NCI-H226 (cell line): ENCODE results near the gene MKRN1.
"Not testable (repeated sequence)": the region's sequence is repeated elsewhere in the genome, so short reads cannot be mapped to it uniquely, and the experiment has no call there.

ENCODE experiments used
- DNase-seq: peaks from one replicate; pipeline ENCODE4 v3.0.0-alpha.2; 2015

The MKRN1 gene, protein sequence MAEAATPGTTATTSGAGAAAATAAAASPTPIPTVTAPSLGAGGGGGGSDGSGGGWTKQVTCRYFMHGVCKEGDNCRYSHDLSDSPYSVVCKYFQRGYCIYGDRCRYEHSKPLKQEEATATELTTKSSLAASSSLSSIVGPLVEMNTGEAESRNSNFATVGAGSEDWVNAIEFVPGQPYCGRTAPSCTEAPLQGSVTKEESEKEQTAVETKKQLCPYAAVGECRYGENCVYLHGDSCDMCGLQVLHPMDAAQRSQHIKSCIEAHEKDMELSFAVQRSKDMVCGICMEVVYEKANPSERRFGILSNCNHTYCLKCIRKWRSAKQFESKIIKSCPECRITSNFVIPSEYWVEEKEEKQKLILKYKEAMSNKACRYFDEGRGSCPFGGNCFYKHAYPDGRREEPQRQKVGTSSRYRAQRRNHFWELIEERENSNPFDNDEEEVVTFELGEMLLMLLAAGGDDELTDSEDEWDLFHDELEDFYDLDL

DNA sequence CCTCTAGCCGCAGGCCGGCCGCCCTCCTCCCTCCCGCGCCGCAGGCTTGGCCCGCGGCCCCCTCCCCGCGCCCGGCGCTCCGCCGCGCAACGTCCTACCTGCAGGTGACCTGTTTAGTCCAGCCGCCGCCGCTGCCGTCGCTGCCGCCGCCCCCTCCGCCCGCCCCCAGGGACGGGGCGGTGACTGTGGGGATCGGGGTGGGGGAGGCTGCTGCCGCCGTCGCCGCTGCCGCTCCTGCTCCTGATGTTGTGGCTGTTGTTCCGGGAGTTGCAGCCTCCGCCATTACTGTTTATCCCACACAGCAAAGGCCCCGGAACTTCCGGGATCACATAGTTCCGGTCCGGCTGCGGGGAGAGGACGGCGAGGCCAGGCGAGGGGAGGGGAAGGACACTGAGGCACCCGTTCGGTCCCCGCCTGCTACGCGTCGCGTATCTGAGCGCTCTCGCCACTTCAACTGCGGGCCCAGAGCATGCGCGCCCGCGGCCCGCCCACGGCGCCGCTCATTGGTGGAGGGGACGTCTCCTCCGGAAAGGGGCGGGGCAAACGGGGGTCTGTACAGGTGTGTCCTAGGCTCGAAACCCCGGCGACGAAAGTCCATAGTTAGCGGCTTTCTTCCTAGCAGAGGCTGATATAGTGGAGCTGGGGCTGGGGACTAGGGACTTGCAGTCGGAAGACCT, at the start of gene MKRN1:
MKRN1 (minus strand) TSS at position 444 of the 677 bp plus-strand sequence; CDS start at position 283, 161 bp downstream.
- DNase-seq: peak; percentile 94

DNA sequence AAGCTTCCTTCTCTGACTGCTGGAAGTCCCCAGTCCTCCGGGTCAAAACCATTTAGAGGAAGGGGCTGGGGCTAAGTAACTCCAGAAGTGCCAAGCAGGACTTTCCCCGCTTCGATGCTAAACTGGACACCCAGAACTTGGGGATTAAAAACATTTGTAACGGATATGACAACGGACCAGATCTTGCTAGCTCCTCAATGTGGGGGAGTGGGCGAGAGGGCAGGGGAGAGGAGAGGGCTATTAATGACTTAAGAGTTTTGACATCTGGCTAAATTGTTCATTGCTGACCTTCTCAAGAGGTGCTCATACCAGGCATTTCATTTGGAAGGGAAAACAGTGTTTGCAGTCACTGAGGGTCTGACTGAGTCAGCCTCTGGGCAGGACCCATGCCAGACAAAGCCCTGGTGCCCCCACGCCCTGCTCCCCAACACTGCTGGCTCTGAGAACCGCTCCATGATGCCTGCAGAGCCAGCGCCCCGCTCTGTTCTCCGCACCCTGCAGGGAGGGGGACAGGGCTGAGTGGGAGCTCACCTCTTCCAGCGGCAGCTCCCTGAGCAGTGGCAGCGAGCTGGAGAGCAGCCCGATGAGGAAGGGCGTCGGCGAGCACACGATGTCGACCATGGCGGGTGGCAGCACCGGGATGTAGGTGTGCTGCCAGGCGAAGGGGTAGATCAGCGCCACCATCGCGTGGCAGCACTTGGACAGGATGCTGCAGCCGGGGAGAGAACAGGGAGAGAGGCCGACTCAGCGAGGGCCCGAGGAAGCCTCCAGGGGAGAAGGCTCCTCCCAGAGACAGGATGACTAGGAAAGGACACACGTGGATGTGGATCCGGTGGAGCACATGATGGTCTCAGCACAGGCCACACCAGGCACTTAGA, 47.7 kb upstream of the MKRN1 start:
- DNase-seq: peak; percentile 12

DNA sequence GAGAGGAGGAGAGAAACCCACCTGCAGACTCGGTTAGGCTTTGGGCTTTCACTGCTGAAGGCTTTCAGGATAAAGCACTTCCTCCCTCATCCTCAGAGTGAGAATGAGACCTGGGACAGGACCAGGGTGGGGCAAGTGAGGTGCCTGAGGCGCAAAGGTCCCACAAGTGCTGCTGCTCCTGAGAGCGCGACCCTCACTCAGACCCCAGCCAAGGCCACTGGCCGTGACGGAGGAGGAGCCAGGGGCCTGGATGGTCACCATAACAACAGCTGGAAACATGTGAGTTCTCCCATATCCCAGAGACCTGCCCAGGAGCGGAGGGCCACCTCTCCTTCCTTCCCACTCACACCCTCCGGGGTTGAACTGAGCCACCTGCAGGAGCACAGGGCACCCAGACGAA, 46.9 kb upstream of the MKRN1 start:
- DNase-seq: no peak

DNA sequence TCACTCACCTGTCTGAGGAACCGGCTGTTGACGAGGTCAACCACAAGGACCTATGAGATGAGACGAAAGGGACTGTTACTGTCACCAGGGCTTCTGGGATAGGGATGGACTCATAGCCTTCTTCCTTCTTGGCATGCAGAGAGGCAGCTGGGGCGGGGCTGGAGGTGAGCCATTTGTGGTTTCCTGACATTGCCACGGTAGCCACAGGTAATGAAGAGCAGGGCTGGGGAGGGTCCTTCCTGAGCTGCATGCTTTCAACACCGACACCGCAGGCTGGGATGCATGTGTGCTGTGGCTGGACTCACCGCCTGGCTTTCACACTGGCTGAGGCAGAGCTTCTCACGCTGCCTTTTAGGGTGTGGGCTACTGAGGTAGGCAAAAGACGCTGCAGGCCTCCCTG, 46.4 kb upstream of the MKRN1 start:
- DNase-seq: no peak

DNA sequence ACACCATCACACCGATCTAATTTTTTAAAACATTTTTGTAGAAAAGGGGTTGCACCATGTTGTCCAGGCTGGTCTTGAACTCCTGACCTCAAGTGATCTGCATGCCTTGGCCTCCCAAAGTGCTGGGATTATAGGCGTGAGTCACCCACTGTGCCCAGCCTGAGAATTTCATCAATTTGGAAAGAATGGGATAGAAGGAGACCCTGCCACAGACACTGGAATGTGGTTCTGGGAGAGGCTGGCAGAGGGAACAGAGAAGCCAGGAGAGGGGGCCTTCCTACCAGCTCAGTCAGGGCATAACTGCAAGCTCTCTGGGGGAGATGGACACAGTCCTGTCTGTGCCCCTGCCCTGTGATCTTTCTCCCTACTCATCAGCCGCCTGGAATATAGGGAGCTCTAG, 42.1 kb upstream of the MKRN1 start:
- peak; percentile 18 for DNase-seq

DNA sequence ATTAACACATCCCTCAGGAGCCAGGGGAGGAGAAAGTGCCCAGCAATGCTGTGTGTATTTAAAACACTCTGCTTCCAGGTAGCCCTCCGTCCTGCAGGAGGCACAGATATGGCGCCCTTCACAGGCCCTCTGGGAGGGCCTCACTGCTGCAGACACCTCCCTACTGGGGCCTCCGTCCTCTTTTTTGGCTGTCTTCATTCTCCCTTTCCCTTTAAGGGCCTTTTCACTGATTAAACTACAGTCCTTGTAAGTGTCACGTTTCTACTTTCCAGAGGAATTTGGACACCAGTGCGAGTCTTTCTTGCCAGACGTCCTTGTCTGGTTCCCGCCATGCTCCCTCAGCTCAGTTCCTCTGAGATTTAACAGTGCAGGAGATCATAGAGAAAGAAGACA, 39.7 kb upstream of the MKRN1 start:
- DNase-seq: no peak

DNA sequence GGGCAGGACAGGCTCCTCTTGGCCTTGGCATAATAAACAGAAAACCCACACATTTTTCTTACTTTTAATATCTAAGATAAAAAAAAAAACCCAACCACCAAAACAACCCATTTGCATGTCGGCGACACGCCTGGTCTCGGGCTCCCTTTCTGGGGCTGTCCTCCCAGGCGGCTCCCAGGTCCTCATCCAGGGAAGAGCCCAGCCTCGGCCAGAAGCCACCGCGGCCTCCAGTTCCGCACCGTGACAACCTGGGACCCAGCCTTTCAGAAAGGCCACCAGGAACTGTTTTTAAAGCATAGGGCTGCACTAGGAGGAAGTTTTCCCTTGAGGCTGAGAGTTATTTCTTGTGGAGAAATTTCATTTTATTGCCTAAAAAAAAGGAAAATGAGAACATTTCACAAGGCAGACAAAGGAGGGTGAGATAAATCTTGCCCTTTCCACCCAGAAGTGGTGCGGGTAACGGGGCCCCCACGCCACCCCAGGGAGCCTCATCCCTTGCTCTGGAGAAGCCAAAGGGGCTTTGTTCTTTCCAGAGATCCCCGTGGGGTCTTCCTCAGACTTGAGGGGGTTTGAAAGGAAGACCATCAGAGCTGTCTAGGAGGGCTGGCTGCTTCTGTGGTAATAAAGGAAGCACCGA, 39.2 kb upstream of the MKRN1 start:
- no peak for DNase-seq

DNA sequence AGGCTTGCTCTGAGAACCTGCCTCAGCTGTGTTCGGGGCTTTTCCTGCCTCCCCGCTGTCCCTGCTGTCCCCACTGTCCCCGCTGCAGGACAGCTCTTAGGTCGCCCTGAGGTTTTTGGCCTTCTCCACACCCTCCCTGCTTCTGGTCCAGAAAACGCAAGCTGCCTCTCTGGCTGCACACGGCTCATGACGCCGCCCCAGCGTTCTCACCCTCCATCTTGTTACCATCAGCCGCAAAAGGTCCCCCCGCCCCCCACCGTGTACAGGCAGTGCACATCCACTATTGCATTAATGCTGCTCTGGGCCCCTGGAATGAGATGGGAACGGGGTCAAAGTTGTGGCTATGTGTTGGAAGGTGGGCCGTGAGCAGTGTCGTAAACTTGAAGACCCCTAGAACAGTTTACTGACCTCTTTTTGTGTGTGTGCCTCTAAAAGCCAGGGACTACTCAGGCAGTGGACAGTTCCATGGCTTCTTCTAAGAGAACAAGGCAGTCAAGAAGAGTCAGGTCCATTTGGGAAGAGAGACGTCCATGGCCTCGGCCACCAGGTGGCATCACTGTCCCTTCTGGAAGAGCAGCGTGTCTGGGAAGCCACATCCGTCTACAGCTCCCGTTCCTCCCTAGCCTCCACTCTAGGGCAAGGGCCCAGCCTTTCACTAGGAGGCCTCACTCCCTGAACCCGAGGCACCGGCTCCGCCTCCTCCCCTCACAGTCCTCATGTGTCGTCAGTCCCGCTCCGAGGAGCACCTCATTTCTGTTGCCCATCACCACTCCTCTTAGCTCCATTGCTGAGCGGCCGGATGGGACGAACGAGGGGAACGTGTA, 38.5 kb upstream of the MKRN1 start:
- peak; percentile 74 for DNase-seq

DNA sequence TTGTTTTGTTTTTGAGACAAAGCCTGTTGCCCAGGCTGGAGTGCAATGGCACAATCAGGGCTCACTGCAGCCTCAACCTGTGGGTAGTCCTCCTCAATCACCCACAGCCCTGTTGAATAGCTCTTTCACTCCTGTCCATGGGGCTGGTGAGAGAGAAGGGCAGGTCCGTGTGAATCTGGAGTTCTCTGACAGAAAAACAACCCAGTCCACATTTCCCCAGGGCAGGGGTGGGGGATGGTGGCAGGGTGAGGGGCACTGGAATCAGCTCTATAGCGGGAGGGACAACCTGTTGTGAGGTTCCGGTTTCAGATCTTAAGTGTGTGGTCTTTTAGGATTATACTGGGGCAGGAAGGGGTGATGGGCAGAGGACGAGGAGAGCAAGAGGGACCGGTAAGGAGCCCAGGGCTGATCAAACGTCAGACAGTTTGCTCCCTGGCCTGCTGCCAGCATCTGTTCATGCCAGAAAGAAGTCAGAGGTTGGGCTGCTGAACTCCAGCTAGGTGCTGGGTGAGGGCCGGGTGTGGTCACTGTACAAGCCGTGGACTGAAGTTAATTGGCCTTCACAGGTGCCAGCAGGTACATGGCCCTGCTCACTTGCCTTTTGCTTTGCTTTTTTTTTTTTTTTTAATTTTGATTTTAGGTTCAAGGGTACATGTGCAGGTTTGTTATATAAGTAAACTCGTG, 33.2 kb upstream of the MKRN1 start:
- peak; percentile 24 for DNase-seq

DNA sequence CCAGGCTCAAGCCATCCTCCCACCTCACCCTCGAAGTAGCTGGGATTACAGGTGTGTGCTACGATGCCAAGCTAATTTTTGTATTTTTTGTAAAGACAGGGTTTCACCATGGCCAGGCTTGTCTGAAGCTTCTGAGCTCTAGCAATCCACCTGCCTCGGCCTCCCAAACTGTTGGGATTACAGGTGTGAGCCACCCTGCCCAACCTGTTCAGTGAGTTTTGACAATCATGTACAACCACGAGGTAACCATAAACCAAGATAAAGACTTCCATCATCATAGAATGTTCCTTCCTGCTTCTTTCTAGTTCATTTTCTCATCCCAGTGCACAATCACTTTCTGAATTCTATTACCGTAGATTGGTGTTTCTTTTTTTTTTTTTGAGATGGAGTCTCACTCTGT, 30.5 kb upstream of the MKRN1 start:
- DNase-seq: no peak

DNA sequence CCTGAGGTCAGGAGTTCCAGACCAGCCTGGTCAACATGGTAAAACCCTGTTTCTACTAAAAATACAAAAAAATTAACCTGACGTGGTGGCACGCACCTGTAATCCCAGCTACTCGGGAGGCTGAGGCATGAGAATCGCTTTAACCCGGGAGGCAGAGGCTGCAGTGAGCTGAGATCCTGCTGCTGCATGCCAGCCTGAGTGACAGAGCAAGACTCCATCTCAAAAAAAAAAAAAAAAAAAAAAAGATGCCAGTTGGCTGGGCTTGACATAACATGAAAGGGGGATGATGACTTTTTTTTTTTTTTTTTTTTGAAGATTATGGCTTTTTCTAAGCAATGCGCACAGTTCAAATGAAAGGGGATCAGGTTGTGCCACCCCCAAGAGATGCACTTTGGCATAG, 28.3 kb upstream of the MKRN1 start:
- not testable (repeated sequence) for DNase-seq

DNA sequence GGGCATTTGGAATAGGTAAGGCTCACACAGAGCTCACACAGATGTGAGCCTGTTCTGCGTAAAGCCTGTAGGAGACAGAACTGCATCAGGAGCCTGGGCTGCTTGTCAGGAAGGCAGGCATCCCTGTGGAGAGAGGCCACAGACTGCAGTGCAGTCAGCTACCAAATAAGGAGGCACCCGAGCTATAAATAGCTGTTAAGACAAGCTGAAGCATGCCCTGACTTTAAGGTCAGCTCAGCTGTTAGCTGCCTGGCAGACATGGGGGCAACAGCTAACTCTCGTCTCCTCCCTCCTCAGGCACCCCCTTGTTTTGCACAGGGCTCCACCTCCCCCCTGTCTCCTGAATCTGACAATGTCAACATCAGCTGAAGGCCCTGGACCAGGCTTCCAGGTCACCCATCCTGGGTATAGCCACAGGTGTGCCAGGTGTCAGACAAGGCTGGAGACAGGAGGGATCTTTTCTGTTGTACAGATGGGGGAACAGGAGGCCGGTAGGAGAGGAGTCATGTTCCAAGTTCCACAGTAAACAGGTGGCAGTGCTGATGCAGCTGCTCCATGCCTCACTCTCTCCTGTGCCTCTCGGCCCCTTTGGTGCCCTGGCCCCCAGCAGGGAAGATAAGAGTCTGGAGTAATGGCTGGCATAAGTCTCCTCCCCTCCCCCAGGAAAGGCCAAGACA, 27.6 kb upstream of the MKRN1 start:
- DNase-seq: no peak

DNA sequence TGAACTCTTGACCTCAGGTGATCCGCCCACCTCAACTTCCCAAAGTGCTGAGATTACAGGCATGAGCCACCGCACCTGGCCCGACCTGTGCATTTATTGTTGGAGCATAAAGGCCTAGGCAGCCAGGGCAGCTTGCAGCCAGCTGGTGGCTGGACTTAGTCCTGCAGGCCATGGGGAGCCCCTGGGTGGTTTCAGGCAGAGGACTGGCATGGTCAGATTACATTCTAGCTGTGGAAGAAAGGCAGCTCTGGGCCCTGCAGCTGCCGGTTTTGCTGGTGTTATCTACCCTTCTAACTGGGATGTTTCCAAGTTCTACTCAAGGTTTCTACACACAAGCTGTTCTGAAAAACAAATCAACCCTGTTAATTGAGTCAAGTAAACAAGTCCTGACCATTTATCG, 22.7 kb upstream of the MKRN1 start:
- DNase-seq: no peak

DNA sequence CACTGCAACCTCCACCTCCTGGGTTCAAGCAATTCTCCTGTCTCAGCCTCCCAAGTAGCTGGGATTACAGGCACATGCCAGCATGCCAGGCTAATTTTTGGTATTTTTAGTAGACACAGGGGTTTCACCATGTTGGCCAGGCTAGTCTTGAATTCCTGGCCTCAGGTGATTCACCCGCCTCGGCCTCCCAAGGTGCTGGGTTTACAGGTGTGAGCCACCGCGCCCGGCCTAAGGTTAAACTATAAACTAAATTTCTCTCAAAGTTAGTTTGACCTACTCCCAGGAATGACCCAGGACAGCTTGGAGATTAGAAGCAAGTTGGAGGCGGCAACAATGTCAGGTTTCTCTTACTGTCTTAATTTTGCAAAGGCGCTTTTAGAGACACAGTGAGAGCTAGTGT, 18.5 kb upstream of the MKRN1 start:
- DNase-seq: not testable (repeated sequence)

DNA sequence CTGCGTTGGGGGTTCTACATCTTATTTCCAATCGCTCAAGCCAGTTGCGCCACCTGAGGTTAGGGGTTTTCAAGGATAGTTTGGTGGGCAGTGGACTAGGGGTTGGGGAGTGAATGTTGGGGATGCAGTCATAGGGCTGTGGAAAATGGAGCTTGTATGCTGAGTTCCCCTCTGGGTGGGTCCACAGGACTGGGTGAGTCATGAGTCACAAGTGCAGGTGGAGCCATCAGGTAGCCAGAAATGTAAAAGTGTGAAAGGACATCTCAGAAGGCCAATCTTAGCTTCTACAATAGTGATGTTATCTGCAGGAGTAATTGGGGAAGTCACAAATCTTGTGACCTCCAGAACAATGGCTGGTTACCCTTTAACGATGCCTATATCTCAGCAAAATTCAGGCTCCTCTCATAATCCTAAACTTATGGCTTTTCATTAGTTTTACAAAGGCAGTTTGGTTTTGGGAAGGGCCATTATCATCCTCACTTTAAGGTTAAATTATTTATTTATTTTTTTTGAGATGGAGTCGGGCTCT, 18.0 kb upstream of the MKRN1 start:
- no peak for DNase-seq

DNA sequence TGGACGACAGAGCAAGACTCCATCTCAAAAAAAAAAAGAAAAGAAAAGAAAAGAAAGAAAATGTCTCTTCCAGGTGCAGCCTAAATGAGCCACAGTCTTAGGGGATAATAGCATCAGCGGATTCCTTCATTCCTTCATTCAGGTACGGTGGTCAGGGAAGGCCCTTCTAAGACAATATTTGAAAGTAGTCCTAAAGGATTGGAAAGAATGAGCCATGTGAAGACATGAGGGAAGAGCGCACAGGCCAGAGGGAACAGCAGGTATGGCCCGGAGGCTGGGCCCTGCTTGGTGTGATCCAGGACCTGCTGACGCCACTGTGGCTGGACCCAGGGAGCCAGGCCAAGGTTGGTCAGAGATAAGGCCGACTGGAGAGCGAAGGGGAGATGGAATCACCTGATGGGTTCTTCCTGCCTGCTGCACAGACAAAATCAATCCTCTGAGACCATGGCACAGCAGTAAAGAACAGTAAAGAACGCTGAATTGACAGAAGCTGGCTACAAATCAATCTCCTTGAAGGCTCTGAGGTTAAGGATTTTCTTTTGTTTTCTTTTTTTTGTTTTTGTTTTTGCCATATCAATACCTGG, 16.3 kb upstream of the MKRN1 start:
- DNase-seq: no peak

DNA sequence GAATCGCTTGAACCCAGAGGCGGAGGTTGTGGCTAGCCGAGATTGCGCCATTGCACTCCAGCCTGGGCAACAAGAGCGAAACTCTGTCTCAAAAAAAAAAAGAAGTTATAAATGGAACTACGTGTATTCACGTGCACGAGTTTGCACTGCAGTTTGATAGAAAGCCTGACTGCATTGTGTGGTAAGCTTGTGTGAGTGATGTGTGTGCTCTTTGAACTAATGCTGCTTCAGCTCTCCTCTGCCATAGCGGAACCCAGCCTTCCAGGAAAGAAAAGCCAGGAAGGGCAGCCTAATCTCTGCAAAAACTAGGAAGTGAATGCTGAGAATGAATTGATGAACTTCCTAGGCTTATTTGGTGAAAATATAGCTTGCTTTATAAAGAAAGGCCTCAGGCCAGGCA, 15.6 kb upstream of the MKRN1 start:
- DNase-seq: no peak

DNA sequence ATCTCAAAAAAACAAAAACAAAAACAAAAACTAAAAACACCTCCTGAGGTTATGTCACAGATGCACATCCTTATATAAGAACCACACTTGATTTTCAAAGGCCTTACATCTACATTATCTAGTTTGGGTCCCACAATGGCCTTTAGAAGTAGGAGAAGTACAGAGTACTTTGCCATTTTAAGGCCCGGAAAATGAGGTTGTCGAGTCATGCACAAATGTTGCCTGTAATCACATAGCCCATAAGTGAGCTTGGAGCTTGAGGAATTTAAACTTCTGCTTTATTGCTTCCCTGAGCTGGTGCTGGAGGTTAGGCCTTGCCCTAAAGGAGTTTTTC, 9.7 kb upstream of the MKRN1 start:
- DNase-seq: no peak

DNA sequence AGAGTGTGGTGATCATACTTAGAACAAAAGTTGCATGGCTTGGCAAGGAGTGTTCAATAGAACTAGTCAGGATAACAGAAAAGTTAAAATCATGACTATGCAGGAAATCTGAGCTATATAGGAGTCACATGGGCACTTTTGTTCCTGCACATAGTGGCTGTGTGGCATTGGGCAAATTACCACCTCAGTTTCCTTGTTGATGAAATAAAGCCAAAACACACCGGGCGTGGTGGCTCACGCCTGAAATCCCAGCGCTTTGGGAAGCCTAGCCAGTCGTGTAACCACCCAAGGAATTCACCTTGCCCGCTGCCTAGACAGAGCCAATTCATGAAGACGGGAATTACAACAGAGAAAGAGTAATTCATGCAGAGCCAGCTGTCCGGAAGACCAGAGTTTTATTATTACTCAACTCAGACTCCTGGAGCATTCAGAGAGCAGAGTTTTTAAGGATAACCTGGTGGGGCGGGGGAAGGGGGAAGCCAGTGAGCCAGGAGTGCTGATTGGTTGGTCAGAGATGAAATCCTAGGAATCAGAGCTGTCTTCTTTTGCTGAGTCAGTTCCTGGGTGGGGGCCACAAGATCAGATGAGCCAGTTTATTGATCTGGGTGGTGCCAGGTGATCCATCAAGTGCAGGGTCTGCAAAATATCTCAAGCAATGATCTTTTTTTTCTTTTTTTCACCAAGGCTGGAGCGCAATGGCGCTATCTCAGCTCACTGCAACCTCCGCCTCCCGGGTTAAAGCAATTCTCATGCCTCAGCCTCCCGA, 6.4 kb upstream of the MKRN1 start:
- DNase-seq: no peak
